ENCODE measurements around the gene TMEM123. TPM values are rescaled to one million over a fixed set of nuclear protein-coding genes. Genes with fewer than 3 reads are reported as not detected.
A peak's percentile ranks its signal among the peaks of the same experiment; 100 is the strongest.

The TMEM123 gene
- total and polyA plus RNA-seq, 2 donors (not counting 1 experiment from before 2014, with no cell fraction given) = 36.7 to 422 TPM

DNA sequence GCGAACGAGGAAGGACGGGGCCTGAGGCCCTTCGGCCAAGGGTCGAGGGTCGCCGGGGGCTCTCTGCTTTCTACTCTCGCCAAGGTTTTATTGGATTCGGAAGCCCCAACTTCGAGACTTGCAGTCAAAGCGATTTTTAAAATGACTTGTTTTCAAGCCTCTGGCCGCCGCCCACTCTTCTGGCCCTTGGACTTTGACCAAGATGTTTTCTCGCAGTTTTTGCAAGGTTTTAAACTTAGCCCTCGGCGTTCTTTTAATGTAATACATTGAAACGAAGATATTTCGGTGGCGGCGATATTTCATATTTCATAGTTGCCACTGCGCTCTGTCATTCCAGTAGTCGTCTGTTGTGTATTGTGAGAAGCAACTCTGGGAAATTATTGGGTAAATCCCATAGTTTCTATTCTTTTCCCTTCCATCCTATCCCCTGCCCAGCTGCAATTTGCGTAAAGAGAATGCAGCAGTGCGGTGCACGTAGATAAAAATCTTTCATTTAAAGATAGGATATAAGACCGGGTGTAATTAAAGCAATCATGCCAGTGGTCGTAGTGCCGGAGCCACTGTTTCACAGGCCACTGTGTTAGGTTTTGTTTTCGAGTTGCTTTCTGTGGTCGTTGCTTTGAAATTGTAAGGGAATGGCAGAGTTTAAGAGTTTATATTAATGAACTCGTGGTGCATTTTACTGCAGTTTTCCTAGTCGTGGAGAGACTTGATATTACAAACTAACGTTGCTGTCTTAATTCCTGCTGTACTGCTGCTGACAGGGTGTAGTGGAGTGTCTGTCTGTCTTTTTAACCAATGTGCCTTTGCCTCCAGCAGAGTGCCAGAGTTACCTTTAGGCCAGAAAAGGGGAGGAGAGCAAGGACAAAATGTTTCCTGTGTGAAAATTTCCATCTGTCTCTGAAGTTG, 104.8 kb downstream of the TMEM123 start:
- H3K27ac ChIP-seq (ENCODE audit: low read length in 2 of 2) = peak overlapping the region; percentile 94 to 97
- no peaks in the 10 kb centered on the region for H3K9me3 ChIP-seq (ENCODE audit: control extremely low read depth in 1 of 3, control insufficient read depth in 2 of 3, insufficient read depth in 1 of 3, low read length in 2 of 3)
- ChIA-PET POLR2A (interaction anchor here (0.6 to 0.8 kb wide), 4 partner anchors 29 to 148 kb away, joined by 3 to 7 read pairs (median 4); no protein-coding TSS in a partner anchor), CTCF (interaction anchor here (1.8 to 13.3 kb wide), 5 partner anchors 43 to 318 kb away, joined by 6 to 295 read pairs (median 14); no protein-coding TSS in a partner anchor)
- Mint-ChIP-seq H3K27ac (peak overlapping the region; percentile 98), H3K9me3 (ENCODE audit: insufficient read depth) (no peaks in the 10 kb centered on the region), H3K27me3 (no peaks in the 10 kb centered on the region), H3K4me1 (peaks cover 34% of the 10 kb centered on the region), H3K4me3 (peak overlapping the region; percentile 90)
- peaks cover 0 to 7% of the 10 kb centered on the region in 2 experiments for H3K36me3 ChIP-seq (replicated peaks in 1 of 2; ENCODE audit: control extremely low read depth in 1 of 2, control insufficient read depth in 1 of 2, extremely low read depth in 1 of 2, insufficient read depth in 2 of 2, low read length in 1 of 2)
- H3K4me2 ChIP-seq (replicated peaks; ENCODE audit: low read depth, low read length, poor library complexity, severe bottlenecking) = peak overlapping the region; percentile 90
- H3K9ac ChIP-seq (ENCODE audit: low read length) = peak overlapping the region; percentile 96
- H3K4me1 ChIP-seq (ENCODE audit: control insufficient read depth in 2 of 2, insufficient read depth in 2 of 2, low read length in 2 of 2) = peaks cover 13 to 21% of the 10 kb centered on the region in 2 donors
- H4K20me1 ChIP-seq (ENCODE audit: control insufficient read depth, insufficient read depth, low read length, poor library complexity, severe bottlenecking) = no peaks in the 10 kb centered on the region
- ATAC-seq (ENCODE audit: low read depth) (no peak), DNase-seq (no peak)
- H2AFZ ChIP-seq (ENCODE audit: insufficient read depth, low read depth, low read length, poor library complexity, severe bottlenecking) = peak overlapping the region; percentile 73
- intact Hi-C loops (cut with micrococcal nuclease) = loop anchor here (1.0 to 5.0 kb wide), 7 partner anchors 30 to 199 kb away; partner anchors contain the start of genes BIRC3 and TMEM123
- H3K27me3 ChIP-seq (replicated peaks in 1 of 4; ENCODE audit: control extremely low read depth in 1 of 4, control insufficient read depth in 3 of 4, insufficient read depth in 4 of 4, low read length in 3 of 4) = no peaks in the 10 kb centered on the region
- WGBS (ENCODE audit: insufficient coverage) = under 1% methylated on average over 26 of the region's 33 CpGs
- TF ChIP-seq, protein P1, sequence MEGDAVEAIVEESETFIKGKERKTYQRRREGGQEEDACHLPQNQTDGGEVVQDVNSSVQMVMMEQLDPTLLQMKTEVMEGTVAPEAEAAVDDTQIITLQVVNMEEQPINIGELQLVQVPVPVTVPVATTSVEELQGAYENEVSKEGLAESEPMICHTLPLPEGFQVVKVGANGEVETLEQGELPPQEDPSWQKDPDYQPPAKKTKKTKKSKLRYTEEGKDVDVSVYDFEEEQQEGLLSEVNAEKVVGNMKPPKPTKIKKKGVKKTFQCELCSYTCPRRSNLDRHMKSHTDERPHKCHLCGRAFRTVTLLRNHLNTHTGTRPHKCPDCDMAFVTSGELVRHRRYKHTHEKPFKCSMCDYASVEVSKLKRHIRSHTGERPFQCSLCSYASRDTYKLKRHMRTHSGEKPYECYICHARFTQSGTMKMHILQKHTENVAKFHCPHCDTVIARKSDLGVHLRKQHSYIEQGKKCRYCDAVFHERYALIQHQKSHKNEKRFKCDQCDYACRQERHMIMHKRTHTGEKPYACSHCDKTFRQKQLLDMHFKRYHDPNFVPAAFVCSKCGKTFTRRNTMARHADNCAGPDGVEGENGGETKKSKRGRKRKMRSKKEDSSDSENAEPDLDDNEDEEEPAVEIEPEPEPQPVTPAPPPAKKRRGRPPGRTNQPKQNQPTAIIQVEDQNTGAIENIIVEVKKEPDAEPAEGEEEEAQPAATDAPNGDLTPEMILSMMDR (IDR thresholded peaks at IDR 0.05) = no peak
- TF ChIP-seq EZH2 (IDR thresholded peaks at IDR 0.05; ENCODE audit: borderline replicate concordance, insufficient read depth, low read depth, low read length, poor library complexity, severe bottlenecking) = no peak
- H3K79me2 ChIP-seq (ENCODE audit: control insufficient read depth, insufficient read depth, low read length) = peaks cover 31% of the 10 kb centered on the region
- peak overlapping the region; percentile 63 to 98 (median 92) for H3K4me3 ChIP-seq (ENCODE audit: control extremely low read depth in 1 of 5, extremely low read depth in 1 of 5, insufficient read depth in 1 of 5, low read depth in 2 of 5, low read length in 4 of 5)

All from B cell (primary cell).